IPS-18c (cell line): ENCODE data around the gene IREB2.

ENCODE experiments used
- H3K4me3 ChIP-seq: 2 replicates; pipeline ENCODE4 v1.7.0; 2013; ENCODE audit warnings: low read depth, mild to moderate bottlenecking, low read length, moderate library complexity; ENCODE audit not compliant: insufficient read depth
- H3K9me3 ChIP-seq: one replicate; pipeline ENCODE4 v1.6.1; 2013; ENCODE audit warnings: mild to moderate bottlenecking, low read length, moderate library complexity; ENCODE audit not compliant: control insufficient read depth, insufficient read depth

IREB2 gene

GRCh38 chr15:78550194-78550593, 112.2 kb downstream of the IREB2 start:
- H3K4me3 ChIP-seq, result no peak overlapping the region
- H3K9me3 ChIP-seq, result no peaks in the 10 kb centered on the region

GRCh38 chr15:78550815-78551214, 112.8 kb downstream of the IREB2 start:
- no peak overlapping the region for H3K4me3 ChIP-seq
- H3K9me3 ChIP-seq, result no peaks in the 10 kb centered on the region
